ENCODE results near the gene TMEM131.

The TMEM131 gene

GRCh38 chr2:97936199-97936598 is 59.5 kb downstream of the TMEM131 start:
- TF ChIP-seq CTCF (IDR thresholded peaks at IDR 0.05; ENCODE audit: borderline replicate concordance, insufficient read depth, low read depth, low read length): no peak

GRCh38 chr2:97935719-97936161 is 60.0 kb downstream of the TMEM131 start:
- no peak for TF ChIP-seq CTCF (IDR thresholded peaks at IDR 0.05; ENCODE audit: borderline replicate concordance, insufficient read depth, low read depth, low read length)
- no peak overlapping the region for H3K4me3 ChIP-seq (ENCODE audit: low read depth, low read length)

More at GRCh38 chr2:97936199-97936598, 59.5 kb downstream of the TMEM131 start:
- H3K4me3 ChIP-seq (ENCODE audit: low read depth, low read length): no peak overlapping the region

DNA sequence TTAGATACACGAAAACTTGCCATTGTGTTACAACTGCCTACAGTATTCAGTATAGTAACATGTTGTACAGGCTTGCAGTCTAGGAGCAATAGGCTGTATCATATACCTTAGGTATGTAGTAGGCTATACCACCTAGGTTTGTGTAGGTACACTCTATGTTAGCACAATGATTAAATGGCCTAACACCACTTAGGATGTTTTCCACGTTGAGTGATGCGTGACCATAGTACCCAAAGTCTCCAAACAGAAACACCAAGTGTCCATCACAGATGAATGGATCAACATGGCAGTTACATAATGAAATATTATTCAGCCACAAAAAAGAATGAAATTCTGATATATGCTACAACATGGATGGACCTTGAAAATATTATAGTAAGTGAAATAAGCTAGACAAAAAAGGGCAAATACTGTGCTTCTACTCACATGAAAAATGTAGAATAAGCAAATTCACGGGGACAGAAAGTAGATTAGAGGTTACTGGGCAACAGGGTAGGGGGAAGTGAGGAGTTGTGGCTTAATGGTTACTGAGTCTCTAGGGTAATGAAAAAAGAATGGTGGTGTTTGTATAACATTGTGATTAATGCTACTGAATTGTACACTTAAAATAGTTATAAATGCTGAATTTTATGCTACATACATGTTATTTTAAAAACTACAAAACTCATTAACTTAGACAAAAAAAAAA is 62.6 kb downstream of the TMEM131 start:
- TF ChIP-seq CTCF (IDR thresholded peaks at IDR 0.05; ENCODE audit: borderline replicate concordance, insufficient read depth, low read depth, low read length): no peak
- no peak overlapping the region for H3K4me3 ChIP-seq (ENCODE audit: low read depth, low read length)

- no peak overlapping the region for H3K4me3 ChIP-seq (ENCODE audit: low read depth, low read length)
- TF ChIP-seq CTCF (IDR thresholded peaks at IDR 0.05; ENCODE audit: borderline replicate concordance, insufficient read depth, low read depth, low read length): no peak
Observed at GRCh38 chr2:97931858-97932225, 63.9 kb downstream of the TMEM131 start.

DNA sequence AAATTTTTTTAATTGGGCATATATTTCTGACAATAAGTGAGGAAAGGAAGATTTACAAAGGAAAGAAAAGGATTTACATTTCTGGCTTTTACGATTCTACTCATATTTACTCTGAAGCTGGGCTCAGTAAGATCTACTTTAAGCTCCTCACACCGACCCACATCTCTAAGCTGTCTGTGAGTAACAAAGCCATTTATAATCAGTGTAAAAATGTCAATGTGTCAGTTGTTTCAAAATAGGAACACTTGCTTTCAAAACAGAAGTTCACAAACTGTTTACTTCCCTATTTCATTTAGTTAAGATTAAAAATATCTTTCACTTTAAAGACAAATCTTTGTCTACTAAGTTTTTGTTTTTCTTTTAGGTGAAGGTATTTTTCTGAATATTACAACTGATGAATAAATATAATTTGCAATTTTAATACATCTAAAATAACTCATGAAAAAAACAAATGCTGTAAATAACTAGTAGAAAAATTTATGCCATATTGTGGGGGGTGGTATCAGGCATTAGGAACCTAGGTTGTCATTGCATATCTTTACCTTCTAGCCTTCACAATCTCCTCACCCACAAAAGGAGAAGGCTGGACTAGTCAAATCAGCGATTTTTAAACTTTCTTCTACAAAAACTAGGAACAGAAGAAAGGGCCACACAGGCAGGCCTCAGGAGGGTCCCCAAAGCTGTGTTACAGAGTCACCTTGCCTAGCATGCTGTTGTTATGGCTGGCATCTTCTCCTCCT is 64.5 kb downstream of the TMEM131 start:
- no peak overlapping the region for H3K4me3 ChIP-seq (ENCODE audit: low read depth, low read length)

DNA sequence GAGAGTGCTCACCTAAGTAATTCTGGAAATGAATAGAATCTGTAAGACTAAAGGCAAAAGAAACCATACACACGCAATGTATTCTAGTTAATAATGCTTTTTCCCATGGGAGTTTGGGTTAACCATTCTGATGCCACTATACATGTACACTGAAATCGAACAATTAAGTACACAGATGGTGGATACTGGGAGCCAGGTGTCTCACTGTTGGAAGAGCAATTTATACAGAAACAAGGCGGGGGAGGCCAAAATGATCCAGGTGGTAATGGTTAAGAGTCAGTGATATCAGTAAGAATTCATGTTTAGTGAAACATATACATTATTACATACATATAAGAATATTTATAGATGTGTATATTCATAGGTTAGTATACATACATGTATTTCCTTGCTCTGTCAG is 67.2 kb downstream of the TMEM131 start:
- TF ChIP-seq CTCF (IDR thresholded peaks at IDR 0.05; ENCODE audit: borderline replicate concordance, insufficient read depth, low read depth, low read length): no peak
- no peak overlapping the region for H3K4me3 ChIP-seq (ENCODE audit: low read depth, low read length)

More for the DNA sequence above, 64.5 kb downstream of the TMEM131 start:
- TF ChIP-seq CTCF (IDR thresholded peaks at IDR 0.05; ENCODE audit: borderline replicate concordance, insufficient read depth, low read depth, low read length): no peak

GRCh38 chr2:97926946-97927345 is 68.8 kb downstream of the TMEM131 start:
- no peak overlapping the region for H3K4me3 ChIP-seq (ENCODE audit: low read depth, low read length)
- no peak for TF ChIP-seq CTCF (IDR thresholded peaks at IDR 0.05; ENCODE audit: borderline replicate concordance, insufficient read depth, low read depth, low read length)
